ENCODE results near the gene ARHGAP24. TPM values are rescaled to one million over a fixed set of nuclear protein-coding genes. Genes with fewer than 3 reads are reported as not detected.

ARHGAP24 gene
- total RNA-seq, 1 experiment from 2014 or later, result 6.3 TPM

- DNase-seq (ENCODE audit: low spot score), result no peak
Measured at GRCh38 chr4:85696661-85697060, 221.7 kb downstream of the ARHGAP24 start.

- DNase-seq (ENCODE audit: low spot score), result no peak
Measured at GRCh38 chr4:85697854-85698253, 222.9 kb downstream of the ARHGAP24 start.

- no peak for DNase-seq (ENCODE audit: low spot score)
Measured at GRCh38 chr4:85700362-85700761, 225.4 kb downstream of the ARHGAP24 start.

- no peak for DNase-seq (ENCODE audit: low spot score)
Measured at GRCh38 chr4:85701861-85702321, 226.9 kb downstream of the ARHGAP24 start.

GRCh38 chr4:85703096-85703495 is 228.1 kb downstream of the ARHGAP24 start:
- DNase-seq (ENCODE audit: low spot score), result no peak

- DNase-seq (ENCODE audit: low spot score), result no peak
Measured at GRCh38 chr4:85707611-85708010, 232.7 kb downstream of the ARHGAP24 start.

- DNase-seq (ENCODE audit: low spot score), result no peak
Measured at GRCh38 chr4:85708468-85708867, 233.5 kb downstream of the ARHGAP24 start.

- DNase-seq (ENCODE audit: low spot score), result no peak
Measured at GRCh38 chr4:85713005-85713404, 238.1 kb downstream of the ARHGAP24 start.

GRCh38 chr4:85715991-85716737 is 241.2 kb downstream of the ARHGAP24 start:
- no peak for DNase-seq (ENCODE audit: low spot score)

- DNase-seq (ENCODE audit: low spot score), result no peak
Measured at GRCh38 chr4:85717351-85717750, 242.4 kb downstream of the ARHGAP24 start.

GRCh38 chr4:85717847-85718246 is 242.9 kb downstream of the ARHGAP24 start:
- DNase-seq (ENCODE audit: low spot score), result no peak

- no peak for DNase-seq (ENCODE audit: low spot score)
Measured at GRCh38 chr4:85720735-85721134, 245.8 kb downstream of the ARHGAP24 start.

- DNase-seq (ENCODE audit: low spot score), result no peak
Measured at GRCh38 chr4:85722401-85722800, 247.5 kb downstream of the ARHGAP24 start.

- no peak for DNase-seq (ENCODE audit: low spot score)
Measured at GRCh38 chr4:85722807-85723206, 247.9 kb downstream of the ARHGAP24 start.

GRCh38 chr4:85724791-85725563 is 250.0 kb downstream of the ARHGAP24 start:
- DNase-seq (ENCODE audit: low spot score), result no peak

- no peak for DNase-seq (ENCODE audit: low spot score)
Measured at GRCh38 chr4:85725721-85726170, 250.8 kb downstream of the ARHGAP24 start.

- no peak for DNase-seq (ENCODE audit: low spot score)
Measured at GRCh38 chr4:85726555-85726954, 251.6 kb downstream of the ARHGAP24 start.

- no peak for DNase-seq (ENCODE audit: low spot score)
Measured at GRCh38 chr4:85728464-85728863, 253.5 kb downstream of the ARHGAP24 start.

GRCh38 chr4:85732124-85732523 is 257.2 kb downstream of the ARHGAP24 start:
- DNase-seq (ENCODE audit: low spot score), result no peak

GRCh38 chr4:85733798-85734197 is 258.8 kb downstream of the ARHGAP24 start:
- DNase-seq (ENCODE audit: low spot score), result no peak

GRCh38 chr4:85734424-85734831 is 259.5 kb downstream of the ARHGAP24 start:
- no peak for DNase-seq (ENCODE audit: low spot score)

- no peak for DNase-seq (ENCODE audit: low spot score)
Measured at GRCh38 chr4:85736571-85736970, 261.6 kb downstream of the ARHGAP24 start.

- DNase-seq (ENCODE audit: low spot score), result no peak
Measured at GRCh38 chr4:85737254-85737653, 262.3 kb downstream of the ARHGAP24 start.
